GM12892 (cell line): ENCODE data around the gene RGS14.

Source experiments
- POLR2A ChIP-seq: IDR thresholded peaks from 2 replicates; pipeline ENCODE4 v1.6.1; 2011; ENCODE audit warnings: low read depth, low read length, control low read depth
- POLR2AphosphoS5 ChIP-seq: IDR thresholded peaks from 2 replicates; pipeline ENCODE4 v1.6.1; 2011; ENCODE audit warnings: low read depth, low read length, control low read depth
- TAF1 ChIP-seq: IDR thresholded peaks from 2 replicates; pipeline ENCODE4 v1.6.1; 2011; ENCODE audit warnings: low read depth, mild to moderate bottlenecking, control low read depth, low read length, borderline replicate concordance

DNA sequence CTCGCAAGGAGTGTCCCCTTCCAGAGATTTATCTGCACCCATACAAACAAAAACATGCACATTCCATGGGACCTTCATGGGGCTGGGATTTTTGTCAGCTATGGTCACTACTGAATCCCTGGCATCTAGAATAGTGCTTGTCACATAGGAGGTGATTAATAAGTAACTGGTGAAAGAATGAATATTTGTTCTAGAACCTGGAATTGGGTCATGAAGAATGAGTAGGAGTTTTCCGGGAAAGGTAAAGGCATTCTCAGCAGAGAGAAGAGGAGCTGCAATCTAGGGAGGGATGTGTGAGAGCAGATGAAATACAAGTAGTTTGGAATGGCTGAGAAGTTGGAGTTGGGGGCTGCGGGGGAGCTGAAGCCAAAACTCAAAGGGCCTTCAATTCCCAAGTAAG, 3.5 kb upstream of the RGS14 start:
- TF ChIP-seq POLR2AphosphoS5: no peak
- no peak for TF ChIP-seq POLR2A
- no peak for TF ChIP-seq TAF1
